OCI-LY1 (cell line): ENCODE results near the gene GNAI2.

Experiments
- H2AFZ ChIP-seq: fragments of 200-600 bp; sonication (generic), shearing (Covaris generic); 2 replicates; pipeline ENCODE4 v1.6.0; 2014; ENCODE audit warnings: antibody characterized with exemption, mild to moderate bottlenecking, low read length
- H3F3A ChIP-seq: fragments of 200-600 bp; sonication (generic), shearing (Covaris generic); 2 replicates; pipeline ENCODE4 v1.6.0; 2014; ENCODE audit warnings: mild to moderate bottlenecking, antibody characterized with exemption, low read length, moderate library complexity; ENCODE audit not compliant: insufficient read depth
- H3K27ac ChIP-seq: fragments of 200-600 bp; sonication (generic); 2 replicates; pipeline ENCODE4 v1.5.1; 2014; ENCODE audit warnings: low read length, mixed run types, mild to moderate bottlenecking, low read depth; ENCODE audit not compliant: poor library complexity, severe bottlenecking
- H3K27me3 ChIP-seq: fragments of 200-600 bp; sonication (generic); 2 replicates; pipeline ENCODE4 v1.6.0; 2014; ENCODE audit warnings: antibody characterized with exemption, mild to moderate bottlenecking, low read length, moderate library complexity; ENCODE audit not compliant: insufficient read depth
- H3K36me3 ChIP-seq: fragments of 200-600 bp; sonication (generic); 2 replicates; pipeline ENCODE4 v1.6.1; 2014; ENCODE audit warnings: mild to moderate bottlenecking, antibody characterized with exemption, low read length, moderate library complexity, mixed read lengths; ENCODE audit not compliant: insufficient read depth
- H3K4me1 ChIP-seq: fragments of 200-600 bp; sonication (generic); 2 replicates; pipeline ENCODE4 v1.5.1; 2014; ENCODE audit warnings: mild to moderate bottlenecking, low read length, moderate library complexity; ENCODE audit not compliant: insufficient read depth, severe bottlenecking
- H3K4me2 ChIP-seq: fragments of 200-600 bp; sonication (generic), shearing (Covaris generic); 2 replicates; pipeline ENCODE4 v1.6.1; 2014; ENCODE audit warnings: low read length
- H3K4me3 ChIP-seq: fragments of 200-600 bp; sonication (generic); 2 replicates; pipeline ENCODE4 v1.5.1; 2014; ENCODE audit warnings: low read length, low read depth, mild to moderate bottlenecking, mixed read lengths; ENCODE audit not compliant: poor library complexity, severe bottlenecking
- H3K79me2 ChIP-seq: fragments of 200-600 bp; shearing (Covaris generic); 2 replicates; pipeline ENCODE4 v1.6.1; 2016; ENCODE audit warnings: mixed run types, low read length, mixed read lengths; ENCODE audit not compliant: insufficient read depth
- H3K9ac ChIP-seq: fragments of 200-600 bp; sonication (generic), shearing (Covaris generic); 2 replicates; pipeline ENCODE4 v1.6.1; 2014; ENCODE audit warnings: mild to moderate bottlenecking, low read length, mixed read lengths
- H3K9me2 ChIP-seq: fragments of 200-600 bp; sonication (generic), shearing (Covaris generic); 2 replicates; pipeline ENCODE4 v1.6.1; 2014; ENCODE audit warnings: low read depth, mild to moderate bottlenecking, low read length, mixed read lengths
- H3K9me3 ChIP-seq: fragments of 200-600 bp; shearing (Covaris generic); 2 replicates; pipeline ENCODE4 v1.6.1; 2014; ENCODE audit warnings: low read length, mixed read lengths
- H4K20me1 ChIP-seq: fragments of 200-600 bp; sonication (generic), shearing (Covaris generic); 2 replicates; pipeline ENCODE4 v1.6.0; 2016; ENCODE audit warnings: mild to moderate bottlenecking, low read length; ENCODE audit not compliant: insufficient read depth
- CTCF ChIP-seq: fragments of 200-600 bp; sonication (generic), shearing (Covaris generic); IDR thresholded peaks from 2 replicates; pipeline ENCODE4 v1.5.1; 2017; ENCODE audit warnings: mild to moderate bottlenecking, antibody characterized with exemption, low read length, moderate library complexity, mixed read lengths
- EZH2 ChIP-seq: fragments of 200-600 bp; sonication (generic), shearing (Covaris generic); IDR thresholded peaks from 2 replicates; pipeline ENCODE4 v1.8.0; 2017; ENCODE audit warnings: borderline replicate concordance, mixed run types, mild to moderate bottlenecking, antibody characterized with exemption, low read length, moderate library complexity, mixed read lengths

GNAI2 gene

GRCh38 chr3:50259432-50260026 is 23.5 kb downstream of the GNAI2 start:
- Histone ChIP-seq H3K27me3 (no peaks in the 10 kb centered on the region), H3K9me3 (no peaks in the 10 kb centered on the region), H3K4me3 (peak overlapping the region; percentile 42), H3K79me2 (no peaks in the 10 kb centered on the region), H3K4me1 (peaks cover 13% of the 10 kb centered on the region), H3K4me2 (peak overlapping the region; percentile 51), H4K20me1 (no peaks in the 10 kb centered on the region), H3K9ac (no peak overlapping the region; the same call in 1 of the 2 replicates), H3K9me2 (no peaks in the 10 kb centered on the region), H2AFZ (no peak overlapping the region), H3K36me3 (peaks cover 40% of the 10 kb centered on the region), H3F3A (no peaks in the 10 kb centered on the region), H3K27ac (peak overlapping the region; percentile 16)
- no peak for TF ChIP-seq CTCF
- TF ChIP-seq EZH2: no peak

- Histone ChIP-seq H3K4me3 (peak overlapping the region; percentile 42), H3K79me2 (no peaks in the 10 kb centered on the region), H3K4me2 (peak overlapping the region; percentile 51), H3K27me3 (no peaks in the 10 kb centered on the region), H3K9me3 (no peaks in the 10 kb centered on the region), H3F3A (no peaks in the 10 kb centered on the region), H3K9ac (peak overlapping the region; percentile 19; the same call in 1 of the 2 replicates), H3K27ac (no peak overlapping the region), H3K9me2 (no peaks in the 10 kb centered on the region), H2AFZ (no peak overlapping the region), H3K4me1 (peaks cover 13% of the 10 kb centered on the region), H3K36me3 (peaks cover 35% of the 10 kb centered on the region), H4K20me1 (no peaks in the 10 kb centered on the region)
- TF ChIP-seq EZH2 (no peak), CTCF (peak; percentile 89)
These were observed 24.3 kb downstream of the GNAI2 start for GRCh38 chr3:50260027-50260941.

- H3K4me2 ChIP-seq: no peak overlapping the region
- H3K27ac ChIP-seq: no peak overlapping the region
- no peak overlapping the region for H3K4me3 ChIP-seq
- no peaks in the 10 kb centered on the region for H3K9me3 ChIP-seq
- no peaks in the 10 kb centered on the region for H3K27me3 ChIP-seq
- H3K9me2 ChIP-seq: no peaks in the 10 kb centered on the region
- H2AFZ ChIP-seq: no peak overlapping the region
- H3K36me3 ChIP-seq: peaks cover 32% of the 10 kb centered on the region
- TF ChIP-seq EZH2: no peak
- TF ChIP-seq CTCF: no peak
- no peaks in the 10 kb centered on the region for H3K79me2 ChIP-seq
- no peak overlapping the region for H3K9ac ChIP-seq
- H3F3A ChIP-seq: no peaks in the 10 kb centered on the region
- no peaks in the 10 kb centered on the region for H4K20me1 ChIP-seq
- H3K4me1 ChIP-seq: peaks cover 13% of the 10 kb centered on the region
These were observed 25.0 kb downstream of the GNAI2 start for GRCh38 chr3:50260942-50261441.
